Endothelial cell of umbilical vein (primary cell): ENCODE data around the gene UBASH3B.

Experiments used
- CTCF ChIP-seq, 2 donors: IDR thresholded peaks; 1 replicate in 1 of 2; 2 replicates in 1 of 2; pipeline ENCODE4 v1.5.1; 2011; ENCODE audit warnings: low read length in 2 of 2, mild to moderate bottlenecking in 2 of 2, moderate library complexity in 2 of 2, control low read depth in 1 of 2, inconsistent platforms in 1 of 2, low read depth in 1 of 2; ENCODE audit not compliant: insufficient read depth in 1 of 2; ENCODE audit errors: extremely low read depth in 1 of 2
- EZH2 ChIP-seq: IDR thresholded peaks from 2 replicates; pipeline ENCODE4 v1.6.1; 2012; ENCODE audit warnings: borderline replicate concordance, low read depth, mild to moderate bottlenecking, moderate library complexity, low read length, inconsistent platforms; ENCODE audit not compliant: severe bottlenecking
- MYC ChIP-seq: IDR thresholded peaks from one replicate; pipeline ENCODE4 v1.6.1; 2011; ENCODE audit warnings: mild to moderate bottlenecking, low read depth, low read length

- TF ChIP-seq CTCF (IDR thresholded peaks at IDR 0.05; ENCODE audit: extremely low read depth in 1 of 2, insufficient read depth in 1 of 2, low read depth in 1 of 2, low read length in 2 of 2) (no peak), MYC (no peak), EZH2 (no peak)
Measured at GRCh38 chr11:122663056-122663740, 7.7 kb downstream of the UBASH3B start.
